ENCODE results near the gene CFH.

- TF ChIP-seq EZH2 (IDR thresholded peaks at IDR 0.05) (no peak), CTCF (IDR thresholded peaks at IDR 0.05 in 2 of 3, conservative IDR thresholded peaks at IDR 0.05 in 1 of 3; ENCODE audit: borderline replicate concordance in 1 of 3, insufficient read depth in 1 of 3, low read depth in 2 of 3, low read length in 2 of 3) (no peak), YY1 (IDR thresholded peaks at IDR 0.05; ENCODE audit: extremely low read depth, insufficient replicate concordance, low read depth, low read length) (no peak), MAX (IDR thresholded peaks at IDR 0.05) (no peak), CEBPB (IDR thresholded peaks at IDR 0.05; ENCODE audit: low read depth) (no peak)
Observed at GRCh38 chr1:196690582-196690981, 38.7 kb downstream of the CFH start.
